Cardiac fibroblast (primary cell): ENCODE results near the gene DLGAP3.
A peak's percentile ranks its signal among the peaks of the same experiment; 100 is the strongest.

Experiments used
- DNase-seq, 2 donors: peaks; one replicate each; pipeline versions ENCODE4 v3.0.0 to v3.0.0-alpha.2; 2010; ENCODE audit warnings: low read depth in 2 of 2
- H3K4me3 ChIP-seq, 2 donors: replicated peaks in 1 of 2; 1 replicate in 1 of 2; 2 replicates in 1 of 2; pipeline ENCODE4 v1.5.1; 2011; ENCODE audit warnings: low read depth in 2 of 2, low read length in 2 of 2, mild to moderate bottlenecking in 2 of 2, moderate library complexity in 1 of 2
- TF ChIP-seq, protein P1 (sequence below): IDR thresholded peaks from one replicate; pipeline ENCODE4 v1.5.1; 2011; ENCODE audit warnings: low read depth, mild to moderate bottlenecking, low read length, inconsistent platforms

DLGAP3 gene

DNA sequence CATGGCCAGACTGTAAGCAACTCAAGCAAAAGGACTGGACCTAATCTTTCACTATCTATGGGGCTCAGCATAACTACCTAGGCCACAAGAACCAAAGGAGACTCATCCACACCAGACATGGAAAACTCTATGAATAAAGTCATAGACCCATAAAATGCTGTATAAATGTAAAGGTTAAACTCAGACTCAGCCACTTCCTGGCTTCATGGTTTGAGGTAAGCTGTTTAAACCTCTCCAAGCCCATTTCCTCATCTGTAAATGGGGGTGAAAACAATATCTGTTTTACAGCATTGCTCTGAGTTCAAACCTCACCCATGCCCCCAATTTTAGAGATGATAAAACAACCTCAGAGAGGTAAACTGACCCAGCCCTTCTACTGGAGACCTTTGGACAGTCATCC is 65.9 kb downstream of the DLGAP3 start:
- H3K4me3 ChIP-seq, result no peak overlapping the region
- TF ChIP-seq, protein P1, sequence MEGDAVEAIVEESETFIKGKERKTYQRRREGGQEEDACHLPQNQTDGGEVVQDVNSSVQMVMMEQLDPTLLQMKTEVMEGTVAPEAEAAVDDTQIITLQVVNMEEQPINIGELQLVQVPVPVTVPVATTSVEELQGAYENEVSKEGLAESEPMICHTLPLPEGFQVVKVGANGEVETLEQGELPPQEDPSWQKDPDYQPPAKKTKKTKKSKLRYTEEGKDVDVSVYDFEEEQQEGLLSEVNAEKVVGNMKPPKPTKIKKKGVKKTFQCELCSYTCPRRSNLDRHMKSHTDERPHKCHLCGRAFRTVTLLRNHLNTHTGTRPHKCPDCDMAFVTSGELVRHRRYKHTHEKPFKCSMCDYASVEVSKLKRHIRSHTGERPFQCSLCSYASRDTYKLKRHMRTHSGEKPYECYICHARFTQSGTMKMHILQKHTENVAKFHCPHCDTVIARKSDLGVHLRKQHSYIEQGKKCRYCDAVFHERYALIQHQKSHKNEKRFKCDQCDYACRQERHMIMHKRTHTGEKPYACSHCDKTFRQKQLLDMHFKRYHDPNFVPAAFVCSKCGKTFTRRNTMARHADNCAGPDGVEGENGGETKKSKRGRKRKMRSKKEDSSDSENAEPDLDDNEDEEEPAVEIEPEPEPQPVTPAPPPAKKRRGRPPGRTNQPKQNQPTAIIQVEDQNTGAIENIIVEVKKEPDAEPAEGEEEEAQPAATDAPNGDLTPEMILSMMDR, result no peak
- DNase-seq, result no peak

DNA sequence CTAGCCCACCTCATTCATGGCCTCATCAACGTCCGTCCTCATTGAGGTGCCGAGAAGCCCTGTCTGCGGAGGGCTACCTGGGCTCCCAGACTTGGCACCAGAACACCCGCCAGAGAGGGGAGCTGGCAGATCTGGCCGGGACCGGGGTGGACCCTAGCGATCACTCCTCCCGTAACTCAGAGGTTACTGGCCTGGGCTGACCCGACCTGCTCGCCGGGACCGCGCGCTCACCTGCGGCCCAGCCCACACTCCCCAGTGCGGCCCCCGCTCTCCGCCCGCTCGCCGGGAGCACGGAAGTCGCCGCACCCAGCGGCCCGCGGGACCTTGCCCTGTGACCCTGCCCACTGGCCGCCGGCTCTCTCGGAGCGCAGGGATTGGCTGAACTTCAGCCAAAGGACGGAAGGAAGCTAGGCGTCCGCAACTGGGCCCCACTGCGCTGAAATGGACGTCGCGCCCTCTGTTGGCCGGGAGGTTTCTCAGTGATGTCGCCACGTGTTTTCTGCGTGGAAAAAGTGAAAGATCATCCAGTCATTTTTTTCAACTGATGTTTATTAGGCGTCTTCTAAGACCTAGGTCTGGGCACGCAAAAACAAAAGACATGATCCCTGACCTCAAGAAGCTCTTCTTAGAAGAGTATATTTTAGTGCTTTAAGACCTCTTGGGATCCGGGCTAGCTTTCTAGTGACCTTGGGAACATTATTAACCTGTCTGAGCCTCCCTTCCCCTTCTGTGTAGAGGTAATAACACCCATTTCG is 69.8 kb downstream of the DLGAP3 start, which contains the start of gene SMIM12:
Gene SMIM12, minus strand, starts transcription at position 304 of the 755 bp plus-strand sequence. CDS start 3,772 bp downstream, outside the sequence.
- H3K4me3 ChIP-seq, result peak within 1 kb of the TSS; percentile 97 to 99
- peak; percentile 96 for DNase-seq
- TF ChIP-seq, protein P1, result peak; percentile 80

DNA sequence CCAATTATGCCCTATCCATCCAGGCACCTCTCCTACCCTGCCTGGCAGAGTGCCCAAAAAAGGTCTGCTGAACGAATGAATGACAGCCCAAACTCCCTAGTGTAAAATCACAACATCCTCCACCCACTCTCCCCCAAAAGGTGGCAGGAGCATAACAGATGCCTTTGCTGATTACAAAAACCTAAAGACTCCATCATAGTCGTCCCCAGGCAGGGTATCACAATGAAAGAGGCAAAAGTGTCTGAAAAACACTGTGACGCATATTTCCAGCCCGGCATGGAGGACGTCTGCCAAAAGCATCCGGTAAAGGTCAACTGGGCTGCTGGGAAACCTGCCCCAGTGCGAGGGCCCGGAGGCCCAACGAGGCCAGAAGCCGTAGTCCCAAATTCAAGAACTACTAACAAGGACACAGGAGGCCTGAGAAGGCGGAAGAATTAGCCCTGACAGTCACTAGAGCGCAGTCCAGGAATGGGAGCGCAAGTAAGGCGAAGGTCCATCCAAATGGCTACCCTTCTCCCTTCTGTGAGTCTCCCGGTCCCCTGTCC is 70.5 kb downstream of the DLGAP3 start:
- H3K4me3 ChIP-seq, result peak overlapping the region; percentile 97 to 99
- TF ChIP-seq, protein P1, result no peak
- DNase-seq, result peak; percentile 65 to 67

DNA sequence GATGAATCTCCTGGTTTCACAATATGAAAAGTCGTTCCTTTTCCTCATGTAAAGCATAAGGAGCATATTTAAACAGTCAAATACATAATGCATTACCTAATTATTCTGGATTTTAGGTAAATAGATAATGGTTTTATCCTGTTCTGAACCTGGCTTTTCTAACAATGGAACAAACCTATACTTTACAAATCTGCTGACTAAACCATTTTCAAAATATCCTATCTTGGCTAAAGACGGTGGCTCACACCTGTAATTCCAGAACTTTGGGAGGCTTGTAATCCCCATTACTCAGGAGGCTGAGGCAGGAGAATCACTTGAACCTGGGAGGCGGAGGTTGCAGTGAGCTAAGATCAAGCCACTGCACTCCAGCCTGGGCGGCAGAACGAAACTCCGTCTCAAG is 72.8 kb downstream of the DLGAP3 start:
- no peak for DNase-seq
- H3K4me3 ChIP-seq, result no peak overlapping the region
- TF ChIP-seq, protein P1, result no peak

DNA sequence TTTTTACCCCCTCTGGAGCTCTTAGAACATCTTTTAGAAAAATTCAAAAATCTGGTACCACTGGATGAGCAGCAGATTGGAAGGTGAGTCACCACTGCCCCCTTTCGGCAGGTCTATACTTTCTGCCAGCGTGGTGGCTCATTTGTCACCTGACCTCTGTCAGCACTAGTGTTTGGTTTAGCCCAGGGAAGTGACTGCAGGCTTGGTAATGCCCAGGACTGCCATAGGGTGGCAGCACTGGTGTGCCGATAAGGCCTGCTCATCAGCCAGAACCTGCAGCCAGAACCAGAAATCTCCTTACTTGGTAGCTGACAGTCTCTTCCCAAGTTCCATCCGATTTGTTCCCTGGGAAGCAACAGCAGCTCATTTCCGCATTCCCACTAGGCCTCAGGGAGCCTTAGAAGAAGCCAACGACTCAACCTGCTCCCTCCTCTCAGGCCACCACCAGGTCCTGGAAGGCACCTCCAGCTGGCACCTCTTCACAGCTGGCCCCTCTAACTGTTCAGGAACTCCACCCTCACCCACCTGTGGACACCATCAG is 76.7 kb downstream of the DLGAP3 start:
- no peak overlapping the region for H3K4me3 ChIP-seq
- TF ChIP-seq, protein P1, result peak; percentile 99
- peak; percentile 96 to 97 for DNase-seq

DNA sequence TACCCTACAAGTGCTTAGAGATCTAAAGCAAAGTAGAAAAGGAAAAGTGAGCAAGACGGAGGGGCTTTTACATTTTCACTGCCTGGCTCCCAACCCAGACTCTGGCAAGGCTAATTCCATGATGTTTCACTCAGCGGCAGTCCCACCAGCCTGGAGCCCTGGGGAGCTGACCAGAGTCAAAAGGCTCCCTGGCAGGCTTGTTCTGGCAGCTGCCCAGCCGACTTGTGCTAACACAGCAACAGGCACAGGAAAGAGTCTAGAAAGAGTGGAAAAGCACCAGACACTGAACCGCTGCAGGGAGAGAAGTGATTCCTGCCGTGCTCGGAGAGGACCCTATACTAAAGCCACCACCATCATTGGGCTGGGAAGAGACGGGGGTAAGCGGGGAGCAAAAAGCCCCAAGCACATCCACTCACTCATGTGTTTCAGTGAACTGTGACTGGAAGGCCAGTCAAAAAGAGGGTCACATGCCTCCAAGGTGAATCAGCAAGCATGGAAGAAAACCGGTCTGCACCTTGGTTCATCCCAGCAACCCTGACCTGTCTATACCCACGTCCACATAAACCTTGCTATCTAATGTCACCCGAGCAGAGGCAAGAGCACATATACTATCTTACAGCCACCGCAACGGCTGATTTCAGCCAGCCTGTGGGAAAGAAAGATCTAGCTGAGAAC is 77.9 kb downstream of the DLGAP3 start:
- DNase-seq, result peak; percentile 25 to 46

More for the DNA sequence above, 77.9 kb downstream of the DLGAP3 start:
- H3K4me3 ChIP-seq, result no peak overlapping the region
- TF ChIP-seq, protein P1, result no peak
